ENCODE results near the gene IL27RA.

The IL27RA gene

GRCh38 chr19:13985771-13986347 lies 45.7 kb upstream of the IL27RA start:
- H3K4me3 ChIP-seq (ENCODE audit: control insufficient read depth, low read depth, low read length), result no peak overlapping the region
- no peak for DNase-seq (ENCODE audit: low read depth)
- TF ChIP-seq, protein P1, sequence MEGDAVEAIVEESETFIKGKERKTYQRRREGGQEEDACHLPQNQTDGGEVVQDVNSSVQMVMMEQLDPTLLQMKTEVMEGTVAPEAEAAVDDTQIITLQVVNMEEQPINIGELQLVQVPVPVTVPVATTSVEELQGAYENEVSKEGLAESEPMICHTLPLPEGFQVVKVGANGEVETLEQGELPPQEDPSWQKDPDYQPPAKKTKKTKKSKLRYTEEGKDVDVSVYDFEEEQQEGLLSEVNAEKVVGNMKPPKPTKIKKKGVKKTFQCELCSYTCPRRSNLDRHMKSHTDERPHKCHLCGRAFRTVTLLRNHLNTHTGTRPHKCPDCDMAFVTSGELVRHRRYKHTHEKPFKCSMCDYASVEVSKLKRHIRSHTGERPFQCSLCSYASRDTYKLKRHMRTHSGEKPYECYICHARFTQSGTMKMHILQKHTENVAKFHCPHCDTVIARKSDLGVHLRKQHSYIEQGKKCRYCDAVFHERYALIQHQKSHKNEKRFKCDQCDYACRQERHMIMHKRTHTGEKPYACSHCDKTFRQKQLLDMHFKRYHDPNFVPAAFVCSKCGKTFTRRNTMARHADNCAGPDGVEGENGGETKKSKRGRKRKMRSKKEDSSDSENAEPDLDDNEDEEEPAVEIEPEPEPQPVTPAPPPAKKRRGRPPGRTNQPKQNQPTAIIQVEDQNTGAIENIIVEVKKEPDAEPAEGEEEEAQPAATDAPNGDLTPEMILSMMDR (IDR thresholded peaks at IDR 0.05; ENCODE audit: control insufficient read depth, insufficient read depth, low read depth, low read length, missing control alignments), result no peak

- TF ChIP-seq, protein P1 (IDR thresholded peaks at IDR 0.05; ENCODE audit: control insufficient read depth, insufficient read depth, low read depth, low read length, missing control alignments), result no peak
- DNase-seq (ENCODE audit: low read depth), result no peak
- H3K4me3 ChIP-seq (ENCODE audit: control insufficient read depth, low read depth, low read length), result no peak overlapping the region
These were observed 45.1 kb upstream of the IL27RA start for GRCh38 chr19:13986348-13986904.

DNA sequence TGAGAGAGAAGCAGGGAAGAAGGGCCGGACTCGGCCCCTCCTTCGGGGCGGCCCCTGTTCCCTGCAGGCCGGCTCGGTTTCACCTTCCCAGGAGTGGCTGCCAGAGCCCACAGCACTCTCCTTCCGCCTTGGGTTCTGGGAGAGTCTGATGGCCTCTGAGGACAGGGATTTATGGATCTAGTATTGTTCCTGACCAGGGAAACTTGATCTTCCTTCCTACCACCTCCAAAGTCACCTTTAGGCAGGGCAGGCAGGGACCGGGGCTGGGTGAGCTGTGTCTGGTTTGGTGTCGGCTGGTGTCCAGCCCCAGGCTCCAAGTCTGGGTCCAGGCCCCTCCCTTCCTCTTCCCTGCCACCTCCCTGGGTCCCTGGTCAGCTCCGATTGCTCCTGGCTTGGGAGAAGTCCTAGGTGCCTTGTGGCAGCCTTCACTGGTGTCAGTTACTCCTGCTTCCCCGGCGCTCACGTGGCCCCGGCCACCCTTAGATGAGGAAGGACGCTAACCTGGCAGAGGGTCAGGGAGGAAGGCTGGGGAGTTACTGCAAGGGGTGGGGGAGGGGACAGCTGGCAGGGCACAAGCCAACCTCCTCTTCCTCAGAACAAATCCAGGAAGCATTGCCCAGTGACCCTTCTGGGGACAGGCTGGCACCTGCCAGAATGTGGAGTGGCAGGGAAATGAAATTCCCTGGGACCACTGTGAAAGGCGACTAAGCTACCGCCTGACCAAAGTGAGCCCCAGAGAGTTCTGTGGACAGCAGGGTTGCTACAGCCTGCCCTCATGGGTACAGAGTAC lies 44.3 kb upstream of the IL27RA start:
- no peak overlapping the region for H3K4me3 ChIP-seq (ENCODE audit: control insufficient read depth, low read depth, low read length)
- no peak for DNase-seq (ENCODE audit: low read depth)
- TF ChIP-seq, protein P1 (IDR thresholded peaks at IDR 0.05; ENCODE audit: control insufficient read depth, insufficient read depth, low read depth, low read length, missing control alignments), result no peak

DNA sequence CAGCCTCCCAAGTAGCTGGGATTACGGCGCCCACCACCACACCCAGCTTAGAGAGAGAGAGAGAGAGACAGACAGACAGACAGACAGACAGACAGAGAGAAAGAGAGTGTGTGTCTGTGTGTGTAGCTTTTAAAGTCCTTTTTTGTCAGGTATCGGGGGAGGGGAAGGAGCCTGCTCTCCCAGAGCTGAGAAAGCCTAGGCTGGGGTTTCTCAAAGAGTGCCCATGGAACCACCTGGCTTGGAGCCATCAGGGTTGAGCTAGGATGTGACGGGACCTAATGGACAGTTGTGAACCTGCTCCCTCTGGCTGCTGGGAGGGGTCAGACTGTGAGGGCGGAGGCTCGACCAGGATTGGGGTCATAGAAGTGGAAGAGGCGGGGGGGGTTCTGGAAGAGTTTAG lies 42.1 kb upstream of the IL27RA start:
- TF ChIP-seq, protein P1 (IDR thresholded peaks at IDR 0.05; ENCODE audit: control insufficient read depth, insufficient read depth, low read depth, low read length, missing control alignments), result no peak
- H3K4me3 ChIP-seq (ENCODE audit: control insufficient read depth, low read depth, low read length), result no peak overlapping the region
- DNase-seq (ENCODE audit: low read depth), result no peak

DNA sequence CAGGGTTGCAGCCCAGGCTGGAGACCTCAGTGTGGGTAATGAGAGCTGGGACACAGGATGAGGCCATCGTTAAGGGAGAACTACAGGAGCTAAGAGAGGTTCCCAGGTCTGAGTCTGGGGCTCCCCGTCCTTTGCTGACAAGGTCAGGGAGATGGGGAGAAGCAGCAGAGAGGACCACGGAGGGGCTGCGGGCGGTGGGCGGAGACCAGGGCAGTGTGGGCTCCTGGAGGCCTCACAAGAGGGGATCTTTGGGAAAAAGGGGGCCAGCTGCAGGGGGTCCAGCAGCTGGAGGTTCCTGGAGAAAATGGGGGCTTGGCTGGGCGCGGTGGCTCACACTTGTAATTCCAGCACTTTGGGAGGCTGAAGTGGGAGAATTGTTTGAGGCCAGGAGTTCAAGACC lies 41.5 kb upstream of the IL27RA start:
- TF ChIP-seq, protein P1 (IDR thresholded peaks at IDR 0.05; ENCODE audit: control insufficient read depth, insufficient read depth, low read depth, low read length, missing control alignments), result no peak
- no peak overlapping the region for H3K4me3 ChIP-seq (ENCODE audit: control insufficient read depth, low read depth, low read length)
- DNase-seq (ENCODE audit: low read depth), result no peak

GRCh38 chr19:13992025-13992424 lies 39.5 kb upstream of the IL27RA start:
- DNase-seq (ENCODE audit: low read depth), result no peak
- TF ChIP-seq, protein P1 (IDR thresholded peaks at IDR 0.05; ENCODE audit: control insufficient read depth, insufficient read depth, low read depth, low read length, missing control alignments), result no peak
- H3K4me3 ChIP-seq (ENCODE audit: control insufficient read depth, low read depth, low read length), result no peak overlapping the region

Data from AG09309 (cell line).